Uterus (tissue), 4 donors: ENCODE results near the gene SRGAP1. TPM values are rescaled to one million over a fixed set of nuclear protein-coding genes. Genes with fewer than 3 reads are reported as not detected.
"Not testable (repeated sequence)": the region's sequence is repeated elsewhere in the genome, so short reads cannot be mapped to it uniquely, and the experiment has no call there.

Experiments used
- DNase-seq, 2 donors: peaks; one replicate each; pipeline ENCODE4 v3.0.0-alpha.2; 2019 to 2020
- H3K27ac ChIP-seq, 2 donors: fragments of 200-600 bp; sonication (generic); 1 replicate in 1 of 2; 2 replicates in 1 of 2; pipeline ENCODE4 v1.5.1; 2016 to 2018
- H3K27me3 ChIP-seq, 2 donors: fragments of 200-600 bp; sonication (generic); one replicate each; pipeline ENCODE4 v1.5.1; 2018 to 2019; ENCODE audit warnings: control low read depth in 1 of 2
- H3K36me3 ChIP-seq, 2 donors: fragments of 200-600 bp; sonication (generic); one replicate each; pipeline ENCODE4 v1.5.1; 2019; ENCODE audit warnings: control low read depth in 1 of 2
- H3K4me1 ChIP-seq, 2 donors: fragments of 200-600 bp; sonication (generic); one replicate each; pipeline ENCODE4 v1.5.1; 2018 to 2019; ENCODE audit warnings: control low read depth in 1 of 2
- H3K4me3 ChIP-seq, 2 donors: fragments of 200-600 bp; sonication (generic); 1 replicate in 1 of 2; 2 replicates in 1 of 2; pipeline ENCODE4 v1.5.1; 2018 to 2019; ENCODE audit warnings: mild to moderate bottlenecking in 1 of 2
- H3K9me3 ChIP-seq, 2 donors: fragments of 200-600 bp; sonication (generic); one replicate each; pipeline ENCODE4 v1.5.1; 2019; ENCODE audit warnings: control low read depth in 1 of 2
- POLR2A ChIP-seq, 2 donors: fragments of 450-650 bp; IDR thresholded peaks; one replicate each; pipeline ENCODE4 v1.6.1; 2016; ENCODE audit warnings: antibody characterized with exemption in 2 of 2, mild to moderate bottlenecking in 1 of 2, moderate library complexity in 1 of 2
- intact Hi-C: fragments of 100-400 bp; cut with DNase I; formaldehyde crosslinking; loops from one replicate; pipeline ENCODE4 v1.15.1; 2023; ENCODE audit warnings: low total_unique reads
- total RNA-seq, 4 donors: library from RNA; depleted of rRNA in 3 of 4; stranded (reverse); fragments of >200 nt in 3 of 4; gene quantifications; one replicate each; pipeline versions ENCODE4 v1.1.0 to v1.2.4, GENCODE V29; 2014 to 2023
- TF ChIP-seq, protein P1 (sequence below), 4 experiments: fragments of 200-600 bp in 2 of 4; fragments of 450-650 bp in 2 of 4; sonication (generic) in 2 of 4; IDR thresholded peaks; one replicate each; pipeline ENCODE4 v1.5.1; 2016 to 2019; ENCODE audit warnings: antibody characterized with exemption in 4 of 4, mild to moderate bottlenecking in 2 of 4, moderate library complexity in 1 of 4
- donor health status: DM: yes; HTN: yes; CAD: no.

Gene SRGAP1
- total RNA-seq, 4 donors from 2014 or later, result 10.0 to 23.0 (median 14.8) TPM

DNA sequence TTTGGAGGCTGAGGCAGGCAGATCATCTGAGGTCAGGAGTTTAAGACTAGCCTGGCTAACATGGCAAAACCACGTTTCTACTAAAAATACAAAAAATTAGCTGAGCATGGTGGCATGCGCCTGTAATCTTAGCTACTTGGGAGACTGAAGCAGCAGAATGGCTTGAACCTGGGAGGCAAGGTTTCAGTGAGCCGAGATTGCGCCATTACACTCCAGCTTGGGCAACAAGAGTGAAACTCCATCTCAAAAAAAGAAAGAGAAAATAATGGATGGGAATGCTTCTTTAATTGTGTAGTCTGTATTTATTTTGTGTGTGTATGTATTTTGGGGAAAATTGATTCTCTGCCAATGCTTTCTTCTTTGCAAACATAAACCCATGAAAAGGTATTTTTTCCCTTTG is 32.5 kb downstream of the SRGAP1 start:
- H3K4me3 ChIP-seq, result no peak overlapping the region
- H3K4me1 ChIP-seq, result no peaks in the 10 kb centered on the region
- H3K27ac ChIP-seq, result no peak overlapping the region
- TF ChIP-seq POLR2A (IDR thresholded peaks at IDR 0.05), result no peak
- TF ChIP-seq, protein P1, sequence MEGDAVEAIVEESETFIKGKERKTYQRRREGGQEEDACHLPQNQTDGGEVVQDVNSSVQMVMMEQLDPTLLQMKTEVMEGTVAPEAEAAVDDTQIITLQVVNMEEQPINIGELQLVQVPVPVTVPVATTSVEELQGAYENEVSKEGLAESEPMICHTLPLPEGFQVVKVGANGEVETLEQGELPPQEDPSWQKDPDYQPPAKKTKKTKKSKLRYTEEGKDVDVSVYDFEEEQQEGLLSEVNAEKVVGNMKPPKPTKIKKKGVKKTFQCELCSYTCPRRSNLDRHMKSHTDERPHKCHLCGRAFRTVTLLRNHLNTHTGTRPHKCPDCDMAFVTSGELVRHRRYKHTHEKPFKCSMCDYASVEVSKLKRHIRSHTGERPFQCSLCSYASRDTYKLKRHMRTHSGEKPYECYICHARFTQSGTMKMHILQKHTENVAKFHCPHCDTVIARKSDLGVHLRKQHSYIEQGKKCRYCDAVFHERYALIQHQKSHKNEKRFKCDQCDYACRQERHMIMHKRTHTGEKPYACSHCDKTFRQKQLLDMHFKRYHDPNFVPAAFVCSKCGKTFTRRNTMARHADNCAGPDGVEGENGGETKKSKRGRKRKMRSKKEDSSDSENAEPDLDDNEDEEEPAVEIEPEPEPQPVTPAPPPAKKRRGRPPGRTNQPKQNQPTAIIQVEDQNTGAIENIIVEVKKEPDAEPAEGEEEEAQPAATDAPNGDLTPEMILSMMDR (IDR thresholded peaks at IDR 0.05), result no peak
- no peaks in the 10 kb centered on the region for H3K36me3 ChIP-seq
- no peak for DNase-seq
- no peaks in the 10 kb centered on the region for H3K9me3 ChIP-seq
- no peaks in the 10 kb centered on the region for H3K27me3 ChIP-seq
- intact Hi-C loops, result no loop called here

DNA sequence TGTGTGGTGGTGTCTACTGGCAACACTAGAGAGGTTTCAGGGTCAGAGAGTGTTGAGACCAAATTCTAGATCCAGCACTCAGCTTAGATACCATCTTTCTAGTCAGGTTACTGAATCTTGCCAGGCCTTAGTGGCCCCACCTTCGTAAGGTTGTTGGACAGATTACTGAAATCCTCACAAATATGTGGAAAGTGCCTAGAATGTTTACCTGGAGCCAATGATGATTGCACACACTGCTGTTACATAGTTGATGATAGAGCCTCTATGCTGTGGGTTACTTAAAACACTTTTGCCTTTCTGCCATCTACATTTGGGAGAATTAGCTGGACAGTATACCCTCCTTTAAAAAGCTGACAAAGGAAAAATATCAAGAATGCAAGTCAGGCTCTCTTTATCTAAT is 33.2 kb downstream of the SRGAP1 start:
- Histone ChIP-seq H3K9me3 (no peaks in the 10 kb centered on the region), H3K4me3 (no peak overlapping the region), H3K27ac (no peak overlapping the region), H3K4me1 (no peaks in the 10 kb centered on the region), H3K27me3 (no peaks in the 10 kb centered on the region), H3K36me3 (no peaks in the 10 kb centered on the region)
- TF ChIP-seq POLR2A (IDR thresholded peaks at IDR 0.05), result no peak
- TF ChIP-seq, protein P1 (IDR thresholded peaks at IDR 0.05), result no peak
- intact Hi-C loops, result no loop called here
- DNase-seq, result no peak

DNA sequence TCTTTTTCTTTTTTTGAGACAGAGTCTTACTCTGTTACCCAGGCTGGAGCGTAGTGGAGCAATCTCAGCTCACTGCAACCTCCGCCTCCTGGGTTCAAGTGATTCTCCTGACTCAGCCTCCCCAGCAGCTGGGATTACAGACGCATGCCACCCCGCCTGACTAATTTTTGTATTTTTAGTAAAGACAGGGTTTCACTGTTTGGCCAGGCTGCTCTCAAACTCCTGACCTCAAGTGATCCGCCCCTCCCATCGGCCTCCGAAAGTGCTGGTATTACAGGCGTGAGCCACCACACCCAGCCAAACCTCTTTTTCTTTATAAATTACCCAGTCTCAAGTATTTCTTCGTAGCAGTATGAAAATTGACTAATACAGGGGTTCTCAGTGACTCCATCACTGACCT is 35.7 kb downstream of the SRGAP1 start:
- intact Hi-C loops, H3K27ac ChIP-seq, H3K4me1 ChIP-seq, H3K27me3 ChIP-seq, H3K4me3 ChIP-seq, H3K9me3 ChIP-seq, DNase-seq, H3K36me3 ChIP-seq: not testable (repeated sequence)

DNA sequence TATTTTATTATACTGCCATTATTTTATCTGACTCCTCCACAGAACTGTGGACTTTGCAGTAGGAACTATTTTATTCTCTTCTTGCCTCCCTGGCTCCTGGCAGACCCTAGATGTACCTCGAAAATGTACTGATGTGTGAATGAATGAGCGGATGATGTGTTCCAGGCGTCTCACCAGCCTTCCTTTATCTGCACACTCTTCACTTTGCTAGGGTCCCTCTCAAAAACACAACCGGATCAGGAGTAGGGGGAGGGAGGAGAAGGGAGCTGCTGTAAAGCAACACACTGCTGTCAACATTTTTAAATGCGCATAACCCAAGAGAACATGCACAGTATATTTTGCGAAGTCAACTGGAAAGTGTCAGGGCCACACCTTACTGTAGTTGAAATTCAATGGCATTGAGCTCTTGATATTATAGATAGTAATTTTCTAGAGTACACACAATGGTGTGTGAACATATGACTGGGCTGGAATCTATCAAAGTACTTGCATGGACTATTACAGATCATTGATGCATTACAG is 36.3 kb downstream of the SRGAP1 start:
- no peak overlapping the region for H3K27ac ChIP-seq
- H3K36me3 ChIP-seq, result no peaks in the 10 kb centered on the region
- H3K9me3 ChIP-seq, result no peaks in the 10 kb centered on the region
- no peaks in the 10 kb centered on the region for H3K27me3 ChIP-seq
- no peaks in the 10 kb centered on the region for H3K4me1 ChIP-seq
- TF ChIP-seq, protein P1 (IDR thresholded peaks at IDR 0.05), result no peak
- no peak for TF ChIP-seq POLR2A (IDR thresholded peaks at IDR 0.05)
- intact Hi-C loops, result no loop called here
- no peak for DNase-seq
- no peak overlapping the region for H3K4me3 ChIP-seq

DNA sequence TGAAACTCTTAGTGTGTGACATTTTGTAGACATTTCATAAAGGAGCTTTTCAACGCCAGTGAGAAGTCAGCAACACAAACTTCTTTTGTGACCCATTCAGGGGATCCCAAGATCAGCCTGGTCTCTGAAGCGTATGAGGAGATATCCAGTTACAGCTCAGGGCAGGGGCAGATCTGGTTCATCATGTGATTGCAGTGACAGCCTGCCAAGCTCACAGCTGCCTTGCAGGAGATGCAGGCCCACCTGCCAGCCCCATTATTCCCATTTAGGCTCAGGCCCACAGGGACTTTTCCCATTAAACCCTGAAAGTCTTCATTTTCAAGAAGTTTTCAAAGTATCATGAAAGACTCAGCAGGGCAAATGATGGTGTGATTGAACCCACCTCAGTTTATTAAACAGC is 38.3 kb downstream of the SRGAP1 start:
- no peak overlapping the region for H3K4me3 ChIP-seq
- no peaks in the 10 kb centered on the region for H3K4me1 ChIP-seq
- intact Hi-C loops, result no loop called here
- no peak overlapping the region for H3K27ac ChIP-seq
- H3K9me3 ChIP-seq, result no peaks in the 10 kb centered on the region
- DNase-seq, result no peak
- H3K27me3 ChIP-seq, result no peaks in the 10 kb centered on the region
- H3K36me3 ChIP-seq, result no peaks in the 10 kb centered on the region
- TF ChIP-seq, protein P1 (IDR thresholded peaks at IDR 0.05), result no peak
- TF ChIP-seq POLR2A (IDR thresholded peaks at IDR 0.05), result no peak

DNA sequence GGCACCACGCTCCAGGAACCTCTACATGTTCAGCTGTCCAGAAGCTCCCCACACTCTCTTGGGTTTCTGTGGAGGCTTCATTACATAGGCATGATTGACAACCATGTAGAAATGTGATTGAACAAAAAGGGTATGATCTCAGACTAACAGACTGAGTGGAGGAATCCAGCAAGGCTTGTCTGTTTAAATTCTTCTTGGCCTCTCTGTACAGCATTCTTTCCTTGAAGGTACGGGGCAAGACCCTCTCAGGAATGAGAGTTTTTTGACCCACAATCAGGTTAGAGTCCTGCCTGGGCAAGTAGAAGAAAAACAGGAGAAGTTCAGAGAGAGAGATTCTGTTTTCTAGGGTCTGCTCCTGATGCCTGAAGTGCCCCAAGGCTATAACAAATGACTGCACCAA is 40.9 kb downstream of the SRGAP1 start:
- H3K4me1 ChIP-seq, result no peaks in the 10 kb centered on the region
- no peak overlapping the region for H3K27ac ChIP-seq
- DNase-seq, result no peak
- H3K4me3 ChIP-seq, result no peak overlapping the region
- H3K27me3 ChIP-seq, result no peaks in the 10 kb centered on the region
- intact Hi-C loops, result no loop called here
- H3K36me3 ChIP-seq, result no peaks in the 10 kb centered on the region
- TF ChIP-seq, protein P1 (IDR thresholded peaks at IDR 0.05), result no peak
- no peak for TF ChIP-seq POLR2A (IDR thresholded peaks at IDR 0.05)
- H3K9me3 ChIP-seq, result no peaks in the 10 kb centered on the region
